Testis (tissue), 3 donors: ENCODE data around the gene PTPRS. TPM values are rescaled to one million over a fixed set of nuclear protein-coding genes. Genes with fewer than 3 reads are reported as not detected.
"Not testable (repeated sequence)": the region's sequence is repeated elsewhere in the genome, so short reads cannot be mapped to it uniquely, and the experiment has no call there.

ENCODE experiments used
- DNase-seq: peaks from one replicate; pipeline ENCODE4 v3.0.0-alpha.2; 2019
- H3K27ac ChIP-seq, 2 donors: fragments of 200-600 bp; sonication (generic); one replicate each; pipeline ENCODE4 v1.5.1; 2019
- H3K27me3 ChIP-seq: fragments of 200-600 bp; sonication (generic); one replicate; pipeline ENCODE4 v1.5.1; 2019
- H3K36me3 ChIP-seq: fragments of 200-600 bp; sonication (generic); one replicate; pipeline ENCODE4 v1.5.1; 2017; ENCODE audit warnings: low read depth; ENCODE audit errors: missing control alignments
- H3K4me1 ChIP-seq: fragments of 200-600 bp; sonication (generic); one replicate; pipeline ENCODE4 v1.5.1; 2019
- H3K4me3 ChIP-seq, 2 donors: fragments of 200-600 bp; sonication (generic); one replicate each; pipeline ENCODE4 v1.5.1; 2017 to 2019
- H3K9me3 ChIP-seq: fragments of 200-600 bp; sonication (generic); one replicate; pipeline ENCODE4 v1.5.1; 2017
- POLR2A ChIP-seq: fragments of 450-650 bp; IDR thresholded peaks from one replicate; pipeline ENCODE4 v1.6.1; 2017; ENCODE audit warnings: antibody characterized with exemption, mild to moderate bottlenecking, moderate library complexity
- WGBS, 2 donors: methylation state at CpG; one replicate each; pipeline ENCODE4 v1.1.5; 2018; 5-methylcytosine and 5-hydroxymethylcytosine counted together
- intact Hi-C: fragments of 100-400 bp; cut with DNase I; formaldehyde crosslinking; loops from one replicate; pipeline ENCODE4 v1.15.1; 2023; ENCODE audit warnings: low total_unique reads
- polyA plus RNA-seq: library from polyadenylated mRNA; stranded (reverse); fragments of 350-450 nt; fragmentation: Illumina TruSeq; extraction: RNeasy Lipid Tissue Mini Kit (QIAGEN cat#74804); gene quantifications from one replicate; pipeline ENCODE4 v1.2.3, GENCODE V29; 2014; ENCODE audit warnings: low read depth, low replicate concordance; ENCODE audit not compliant: insufficient read depth
- total RNA-seq, 2 donors: library from RNA; depleted of rRNA; stranded (reverse); fragments of >200 nt; gene quantifications; one replicate each; pipeline ENCODE4 v1.2.3, GENCODE V29; 2016
- TF ChIP-seq, protein P1 (sequence below), 3 experiments: fragments of 450-650 bp in 2 of 3; fragments of 200-600 bp in 1 of 3; sonication (generic) in 1 of 3; IDR thresholded peaks; one replicate each; pipeline ENCODE4 v1.5.1; 2016 to 2019; ENCODE audit warnings: antibody characterized with exemption in 3 of 3, mild to moderate bottlenecking in 2 of 3, moderate library complexity in 1 of 3

PTPRS gene
- total and polyA plus RNA-seq, 3 donors from 2014 or later, result 27.1 to 138 (median 85.6) TPM

GRCh38 chr19:5332501-5332900 lies 8.1 kb downstream of the PTPRS start:
- Histone ChIP-seq H3K27me3 (no peaks in the 10 kb centered on the region), H3K4me3 (no peak overlapping the region), H3K36me3 (no peaks in the 10 kb centered on the region), H3K27ac (no peak overlapping the region), H3K4me1 (no peaks in the 10 kb centered on the region), H3K9me3 (no peaks in the 10 kb centered on the region)
- 91 to 93% methylated on average over 7 to 11 of the region's 11 CpGs for WGBS, 2 donors
- intact Hi-C loops, result no loop called here
- no peak for DNase-seq
- TF ChIP-seq POLR2A, result no peak
- TF ChIP-seq, protein P1, sequence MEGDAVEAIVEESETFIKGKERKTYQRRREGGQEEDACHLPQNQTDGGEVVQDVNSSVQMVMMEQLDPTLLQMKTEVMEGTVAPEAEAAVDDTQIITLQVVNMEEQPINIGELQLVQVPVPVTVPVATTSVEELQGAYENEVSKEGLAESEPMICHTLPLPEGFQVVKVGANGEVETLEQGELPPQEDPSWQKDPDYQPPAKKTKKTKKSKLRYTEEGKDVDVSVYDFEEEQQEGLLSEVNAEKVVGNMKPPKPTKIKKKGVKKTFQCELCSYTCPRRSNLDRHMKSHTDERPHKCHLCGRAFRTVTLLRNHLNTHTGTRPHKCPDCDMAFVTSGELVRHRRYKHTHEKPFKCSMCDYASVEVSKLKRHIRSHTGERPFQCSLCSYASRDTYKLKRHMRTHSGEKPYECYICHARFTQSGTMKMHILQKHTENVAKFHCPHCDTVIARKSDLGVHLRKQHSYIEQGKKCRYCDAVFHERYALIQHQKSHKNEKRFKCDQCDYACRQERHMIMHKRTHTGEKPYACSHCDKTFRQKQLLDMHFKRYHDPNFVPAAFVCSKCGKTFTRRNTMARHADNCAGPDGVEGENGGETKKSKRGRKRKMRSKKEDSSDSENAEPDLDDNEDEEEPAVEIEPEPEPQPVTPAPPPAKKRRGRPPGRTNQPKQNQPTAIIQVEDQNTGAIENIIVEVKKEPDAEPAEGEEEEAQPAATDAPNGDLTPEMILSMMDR (IDR thresholded peaks at IDR 0.05), result no peak

- H3K9me3 ChIP-seq, result no peaks in the 10 kb centered on the region
- H3K27ac ChIP-seq, result no peak overlapping the region
- DNase-seq, result no peak
- H3K4me3 ChIP-seq, result no peak overlapping the region
- no peaks in the 10 kb centered on the region for H3K36me3 ChIP-seq
- intact Hi-C loops, result no loop called here
- H3K4me1 ChIP-seq, result no peaks in the 10 kb centered on the region
- TF ChIP-seq, protein P1 (IDR thresholded peaks at IDR 0.05), result no peak
- no peak for TF ChIP-seq POLR2A
- 92 to 95% methylated on average over 13 of the region's 13 CpGs for WGBS, 2 donors
- no peaks in the 10 kb centered on the region for H3K27me3 ChIP-seq
Observed at GRCh38 chr19:5331790-5332189, 8.8 kb downstream of the PTPRS start.

- intact Hi-C loops, result no loop called here
- Histone ChIP-seq H3K27ac (no peak overlapping the region), H3K36me3 (no peaks in the 10 kb centered on the region), H3K27me3 (no peaks in the 10 kb centered on the region), H3K4me1 (no peaks in the 10 kb centered on the region), H3K4me3 (no peak overlapping the region), H3K9me3 (no peaks in the 10 kb centered on the region)
- DNase-seq, result no peak
- no peak for TF ChIP-seq POLR2A
- TF ChIP-seq, protein P1 (IDR thresholded peaks at IDR 0.05), result no peak
- WGBS, 2 donors, result 78 to 95% methylated on average over 10 of the region's 10 CpGs
Observed at GRCh38 chr19:5330307-5330720, 10.3 kb downstream of the PTPRS start.

DNA sequence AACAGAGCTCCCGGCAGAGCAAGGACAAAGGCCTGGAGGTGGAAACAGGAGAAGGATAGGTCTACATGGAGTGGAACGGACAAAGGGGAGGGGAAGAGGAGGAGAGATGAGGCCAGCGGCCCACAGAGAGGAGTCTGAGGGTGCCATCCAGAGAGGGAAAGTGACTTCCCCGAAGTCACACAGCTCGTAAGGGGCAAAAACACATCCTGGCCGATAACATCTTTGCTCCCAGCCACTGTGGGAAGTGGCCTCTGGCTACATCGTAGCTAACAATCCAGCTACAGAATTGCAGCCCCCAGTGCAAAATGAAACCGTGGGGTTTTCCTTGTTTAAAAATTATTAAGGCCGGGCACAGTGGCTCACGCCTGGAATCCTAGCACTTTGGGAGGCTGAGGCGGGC lies 11.5 kb downstream of the PTPRS start:
- TF ChIP-seq, protein P1 (IDR thresholded peaks at IDR 0.05), result no peak
- TF ChIP-seq POLR2A, result no peak
- Histone ChIP-seq H3K9me3 (no peaks in the 10 kb centered on the region), H3K4me1 (no peaks in the 10 kb centered on the region), H3K27me3 (no peaks in the 10 kb centered on the region), H3K27ac (no peak overlapping the region), H3K4me3 (no peak overlapping the region), H3K36me3 (no peaks in the 10 kb centered on the region)
- 84 to 87% methylated on average over 11 of the region's 11 CpGs for WGBS, 2 donors
- intact Hi-C loops, result no loop called here
- no peak for DNase-seq

- intact Hi-C loops, DNase-seq, H3K36me3 ChIP-seq: not testable (repeated sequence)
Observed at GRCh38 chr19:5328407-5328806, 12.2 kb downstream of the PTPRS start.

More at GRCh38 chr19:5328407-5328806, 12.2 kb downstream of the PTPRS start:
- not testable (repeated sequence) for H3K27me3 ChIP-seq, H3K4me1 ChIP-seq, H3K9me3 ChIP-seq, H3K27ac ChIP-seq, H3K4me3 ChIP-seq
- 89 to 91% methylated on average over 7 to 8 of the region's 8 CpGs for WGBS, 2 donors
